Tibial nerve (tissue), 4 donors: ENCODE data around the gene THSD4. TPM values are rescaled to one million over a fixed set of nuclear protein-coding genes. Genes with fewer than 3 reads are reported as not detected.
A peak's percentile ranks its signal among the peaks of the same experiment; 100 is the strongest.

Experiments
- DNase-seq, 2 donors: peaks; one replicate each; pipeline ENCODE4 v3.0.0-alpha.2; 2019; ENCODE audit warnings: low spot score in 2 of 2
- H3K27ac ChIP-seq, 4 donors: fragments of 200-600 bp; sonication (generic) in 3 of 4; one replicate each; pipeline ENCODE4 v1.5.1; 2017 to 2019; ENCODE audit warnings: mild to moderate bottlenecking in 1 of 4
- H3K27me3 ChIP-seq, 2 donors: fragments of 200-600 bp; sonication (generic) in 1 of 2; one replicate each; pipeline versions ENCODE4 v1.5.1 to v1.6.0; 2017 to 2019
- H3K36me3 ChIP-seq, 3 donors: fragments of 200-600 bp; sonication (generic); one replicate each; pipeline ENCODE4 v1.5.1; 2018 to 2019
- H3K4me1 ChIP-seq, 4 donors: fragments of 200-600 bp; sonication (generic) in 3 of 4; one replicate each; pipeline ENCODE4 v1.5.1; 2017 to 2019
- H3K4me3 ChIP-seq, 4 donors: fragments of 200-600 bp; sonication (generic) in 3 of 4; one replicate each; pipeline ENCODE4 v1.5.1; 2017 to 2019; ENCODE audit warnings: mild to moderate bottlenecking in 1 of 4, moderate library complexity in 1 of 4
- H3K9me3 ChIP-seq, 4 donors: fragments of 200-600 bp; sonication (generic) in 3 of 4; one replicate each; pipeline ENCODE4 v1.5.1; 2017 to 2019
- EP300 ChIP-seq, 2 donors: sonication (generic); formaldehyde crosslinking; IDR thresholded peaks; one replicate each; pipeline ENCODE4 v1.6.1; 2017; ENCODE audit warnings: antibody characterized with exemption in 2 of 2, mild to moderate bottlenecking in 1 of 2
- POLR2A ChIP-seq, 2 donors: fragments of 450-650 bp; IDR thresholded peaks; one replicate each; pipeline ENCODE4 v1.6.1; 2017; ENCODE audit warnings: antibody characterized with exemption in 2 of 2, mild to moderate bottlenecking in 2 of 2, moderate library complexity in 2 of 2
- WGBS, 2 donors: methylation state at CpG; one replicate each; pipeline ENCODE4 v1.1.5; 2018; 5-methylcytosine and 5-hydroxymethylcytosine counted together
- total RNA-seq, 4 donors: library from RNA; depleted of rRNA; stranded (reverse); fragments of >200 nt; gene quantifications; one replicate each; pipeline ENCODE4 v1.1.0, GENCODE V29; 2016
- TF ChIP-seq, protein P1 (sequence below), 5 experiments: fragments of 200-600 bp in 3 of 5; fragments of 450-650 bp in 2 of 5; sonication (generic) in 3 of 5; IDR thresholded peaks; one replicate each; pipeline ENCODE4 v1.5.1; 2016 to 2019; ENCODE audit warnings: antibody characterized with exemption in 5 of 5, mild to moderate bottlenecking in 3 of 5, moderate library complexity in 2 of 5

The THSD4 gene
- total RNA-seq, 4 donors from 2014 or later = 9.6 to 25.1 (median 21.2) TPM

DNA sequence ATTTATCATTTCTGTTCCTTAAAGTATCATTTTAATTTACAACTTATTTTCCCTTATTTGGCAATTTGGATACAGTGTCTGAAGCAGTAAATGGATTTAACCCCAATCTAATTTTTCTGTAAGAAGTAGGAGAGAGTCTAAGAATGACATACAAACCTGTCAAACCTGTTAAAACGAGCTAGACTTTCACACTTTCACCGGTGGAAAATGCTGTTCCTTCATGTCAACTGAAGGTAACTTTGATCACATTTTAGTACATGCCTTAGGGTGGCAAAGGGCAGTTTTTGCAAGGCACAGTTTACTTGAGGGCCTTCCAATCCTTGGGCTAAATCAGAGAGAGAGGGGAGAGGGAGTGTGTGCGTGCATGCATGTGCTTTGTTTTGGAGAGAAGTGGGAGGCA is 221.4 kb downstream of the THSD4 start:
- TF ChIP-seq, protein P1, sequence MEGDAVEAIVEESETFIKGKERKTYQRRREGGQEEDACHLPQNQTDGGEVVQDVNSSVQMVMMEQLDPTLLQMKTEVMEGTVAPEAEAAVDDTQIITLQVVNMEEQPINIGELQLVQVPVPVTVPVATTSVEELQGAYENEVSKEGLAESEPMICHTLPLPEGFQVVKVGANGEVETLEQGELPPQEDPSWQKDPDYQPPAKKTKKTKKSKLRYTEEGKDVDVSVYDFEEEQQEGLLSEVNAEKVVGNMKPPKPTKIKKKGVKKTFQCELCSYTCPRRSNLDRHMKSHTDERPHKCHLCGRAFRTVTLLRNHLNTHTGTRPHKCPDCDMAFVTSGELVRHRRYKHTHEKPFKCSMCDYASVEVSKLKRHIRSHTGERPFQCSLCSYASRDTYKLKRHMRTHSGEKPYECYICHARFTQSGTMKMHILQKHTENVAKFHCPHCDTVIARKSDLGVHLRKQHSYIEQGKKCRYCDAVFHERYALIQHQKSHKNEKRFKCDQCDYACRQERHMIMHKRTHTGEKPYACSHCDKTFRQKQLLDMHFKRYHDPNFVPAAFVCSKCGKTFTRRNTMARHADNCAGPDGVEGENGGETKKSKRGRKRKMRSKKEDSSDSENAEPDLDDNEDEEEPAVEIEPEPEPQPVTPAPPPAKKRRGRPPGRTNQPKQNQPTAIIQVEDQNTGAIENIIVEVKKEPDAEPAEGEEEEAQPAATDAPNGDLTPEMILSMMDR (IDR thresholded peaks at IDR 0.05) = no peak
- no peak for TF ChIP-seq EP300 (IDR thresholded peaks at IDR 0.05)
- TF ChIP-seq POLR2A (IDR thresholded peaks at IDR 0.05) = no peak
- Histone ChIP-seq H3K4me1 (peaks cover 0 to 11% (median 0%) of the 10 kb centered on the region in 4 donors), H3K27ac (no peak overlapping the region), H3K9me3 (no peaks in the 10 kb centered on the region), H3K27me3 (no peaks in the 10 kb centered on the region), H3K4me3 (no peak overlapping the region), H3K36me3 (no peaks in the 10 kb centered on the region)
- 69 to 78% methylated on average over 3 of the region's 3 CpGs for WGBS, 2 donors
- DNase-seq = no peak

DNA sequence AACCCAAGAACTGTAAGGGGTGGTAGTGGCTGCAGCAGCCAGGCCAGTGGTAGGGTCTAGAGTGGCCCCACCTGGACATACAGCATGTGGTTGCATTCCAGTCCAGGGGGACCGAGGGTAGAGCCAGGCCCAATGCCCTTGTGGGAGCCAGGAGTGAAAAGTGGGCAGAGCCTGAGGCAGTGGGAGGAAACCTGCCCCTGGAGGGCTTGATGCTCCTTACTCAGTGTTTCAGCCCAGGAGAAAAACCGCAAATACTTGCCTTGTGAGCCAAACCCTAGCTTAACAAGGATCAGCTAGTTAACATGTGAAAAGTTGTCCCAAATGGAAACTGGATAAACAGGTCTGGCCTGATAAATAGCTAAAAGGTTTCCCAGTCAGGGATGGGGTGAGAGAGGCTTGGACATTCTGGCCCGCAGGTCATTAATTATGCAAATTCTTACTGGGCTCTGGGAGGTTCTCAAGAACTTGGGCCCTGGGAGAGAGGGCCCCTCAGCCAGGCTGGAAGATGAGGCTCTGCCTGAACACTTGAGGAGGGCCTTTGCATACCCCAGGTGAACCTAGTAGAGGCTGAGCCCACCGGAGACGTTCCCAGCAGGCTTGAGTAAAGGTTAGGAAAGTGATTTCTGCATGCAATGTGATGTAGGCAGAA is 222.1 kb downstream of the THSD4 start:
- no peaks in the 10 kb centered on the region for H3K9me3 ChIP-seq
- WGBS, 2 donors = 52 to 68% methylated on average over 5 of the region's 5 CpGs
- H3K27me3 ChIP-seq = no peaks in the 10 kb centered on the region
- no peak overlapping the region for H3K4me3 ChIP-seq
- peaks cover 0 to 11% (median 0%) of the 10 kb centered on the region in 4 donors for H3K4me1 ChIP-seq
- no peak for DNase-seq
- no peak overlapping the region for H3K27ac ChIP-seq
- TF ChIP-seq EP300 (IDR thresholded peaks at IDR 0.05) = no peak
- TF ChIP-seq POLR2A (IDR thresholded peaks at IDR 0.05) = no peak
- TF ChIP-seq, protein P1 (IDR thresholded peaks at IDR 0.05) = no peak
- H3K36me3 ChIP-seq = no peaks in the 10 kb centered on the region

DNA sequence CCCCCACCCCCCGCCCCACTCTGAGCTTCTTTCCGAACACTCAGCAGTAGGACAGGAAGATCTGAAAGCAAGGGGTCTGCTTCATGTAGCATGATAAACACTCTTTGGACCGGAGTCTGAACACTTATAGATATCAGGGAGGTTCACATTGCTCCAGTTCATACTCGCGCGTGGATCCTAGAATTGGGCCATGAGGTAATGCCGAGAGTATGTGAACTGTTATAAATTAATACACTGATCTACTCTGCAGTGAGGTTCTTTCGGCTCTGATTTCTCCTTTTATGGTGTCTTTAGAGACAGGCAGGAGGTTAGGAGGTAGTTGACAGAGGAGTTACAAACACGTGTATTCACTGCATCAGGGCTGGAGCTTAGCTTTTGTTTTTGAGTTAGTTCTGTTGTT is 223.0 kb downstream of the THSD4 start:
- DNase-seq = no peak
- Histone ChIP-seq H3K27ac (peak overlapping the region in 1 of 4 donors; percentile 39), H3K4me3 (no peak overlapping the region), H3K27me3 (no peaks in the 10 kb centered on the region), H3K4me1 (peaks cover 0 to 11% (median 0%) of the 10 kb centered on the region in 4 donors), H3K9me3 (no peaks in the 10 kb centered on the region), H3K36me3 (no peaks in the 10 kb centered on the region)
- TF ChIP-seq, protein P1 (IDR thresholded peaks at IDR 0.05) = no peak
- TF ChIP-seq EP300 (IDR thresholded peaks at IDR 0.05) = no peak
- TF ChIP-seq POLR2A (IDR thresholded peaks at IDR 0.05) = no peak
- 81 to 86% methylated on average over 9 of the region's 9 CpGs for WGBS, 2 donors

DNA sequence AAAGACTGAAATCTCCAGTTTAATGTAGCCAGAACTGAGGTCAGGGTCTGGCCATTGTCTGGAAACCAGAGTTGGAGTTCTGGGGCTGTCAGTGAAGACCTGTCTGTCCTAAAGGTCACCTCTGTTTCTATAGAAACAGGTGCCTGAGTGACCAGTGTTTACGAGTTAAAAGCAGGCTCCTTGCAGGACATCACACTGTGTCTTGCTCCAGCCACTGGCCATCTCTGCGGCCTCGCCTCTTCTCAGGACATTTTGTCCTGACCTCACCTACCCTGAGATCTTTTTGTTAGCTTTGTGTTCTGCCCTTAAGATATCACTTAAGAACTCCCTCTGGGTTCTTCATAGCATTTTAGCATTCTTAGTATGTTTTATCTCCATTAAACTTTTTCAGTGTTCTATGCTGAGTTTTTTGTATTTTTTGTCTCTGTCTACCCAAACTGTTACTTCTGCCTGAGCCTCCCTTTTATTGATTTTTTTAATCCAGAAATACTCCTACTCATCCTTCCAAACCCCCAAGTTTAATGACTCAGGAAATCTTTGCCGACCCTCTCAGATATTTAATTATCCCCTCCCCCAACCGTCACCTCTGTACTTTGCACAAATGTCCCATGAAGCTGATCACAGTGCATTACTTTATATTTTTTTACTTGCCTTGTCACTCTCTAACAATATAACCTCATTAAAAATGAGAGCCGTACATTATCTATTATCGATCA is 223.7 kb downstream of the THSD4 start:
- no peaks in the 10 kb centered on the region for H3K36me3 ChIP-seq
- WGBS, 2 donors = 86 to 89% methylated on average over 7 of the region's 7 CpGs
- no peak overlapping the region for H3K4me3 ChIP-seq
- DNase-seq = no peak
- H3K4me1 ChIP-seq = peaks cover 0 to 4% (median 0%) of the 10 kb centered on the region in 4 donors
- TF ChIP-seq, protein P1 (IDR thresholded peaks at IDR 0.05) = no peak
- TF ChIP-seq EP300 (IDR thresholded peaks at IDR 0.05) (no peak), POLR2A (IDR thresholded peaks at IDR 0.05) (no peak)
- H3K27me3 ChIP-seq = no peaks in the 10 kb centered on the region
- H3K9me3 ChIP-seq = no peaks in the 10 kb centered on the region
- peak overlapping the region in 1 of 4 donors; percentile 39 for H3K27ac ChIP-seq
